Hematopoietic multipotent progenitor cell (in vitro differentiated cells): ENCODE data around the gene OR2F2. TPM values are rescaled to one million over a fixed set of nuclear protein-coding genes. Genes with fewer than 3 reads are reported as not detected.

Experiments
- DNase-seq, 3 donors: peaks; one replicate each; pipeline ENCODE4 v3.0.0-alpha.2; 2011 to 2015; ENCODE audit warnings: low read depth in 2 of 3, low spot score in 2 of 3
- total RNA-seq: library from RNA; depleted of rRNA; stranded (reverse); fragments of >200 nt; gene quantifications from one replicate; pipeline ENCODE4 v1.2.3, GENCODE V29; 2012

Gene OR2F2
- total RNA-seq, 1 donor: not detected

GRCh38 chr7:143975617-143976016, 40.6 kb downstream of the OR2F2 start:
- DNase-seq: peak in 2 of 3 donors; percentile 18 to 27

- no peak for DNase-seq
Measured at GRCh38 chr7:143978585-143978984, 43.6 kb downstream of the OR2F2 start.

- no peak for DNase-seq
Measured at GRCh38 chr7:143979359-143979758, 44.3 kb downstream of the OR2F2 start.

- DNase-seq: no peak
Measured at GRCh38 chr7:143979998-143980397, 45.0 kb downstream of the OR2F2 start.

GRCh38 chr7:143980746-143981510, 45.9 kb downstream of the OR2F2 start:
- DNase-seq: no peak

GRCh38 chr7:143983960-143984359, 48.9 kb downstream of the OR2F2 start:
- DNase-seq: no peak

Other genes with a start within 250 kb of the OR2F2 start
- 0.27 TPM for gene CTAGE6, start 177.5 kb upstream of the OR2F2 start, total RNA-seq
- 38.2 TPM for gene TCAF1, start 33.1 kb upstream of the OR2F2 start, total RNA-seq
- not detected for gene OR2F1, start 19.6 kb downstream of the OR2F2 start, total RNA-seq
- under 0.01 TPM for gene OR6B1, start 65.1 kb downstream of the OR2F2 start, total RNA-seq
- not detected for gene OR2A5, start 113.7 kb downstream of the OR2F2 start, total RNA-seq
- gene OR2A25, start 134.6 kb downstream of the OR2F2 start, total RNA-seq: not detected
- gene OR2A12, start 151.0 kb downstream of the OR2F2 start, total RNA-seq: not detected
- gene OR2A2, start 174.3 kb downstream of the OR2F2 start, total RNA-seq: not detected
- gene OR2A14, start 187.9 kb downstream of the OR2F2 start, total RNA-seq: not detected
- not detected for gene CTAGE4, start 248.2 kb downstream of the OR2F2 start, total RNA-seq